GM06990 (cell line): Measurements from ENCODE around the gene NRCAM.

Experiments
- DNase-seq: peaks from one replicate; pipeline ENCODE4 v3.0.0-alpha.2; 2011; ENCODE audit not compliant: insufficient read length; ENCODE audit errors: extremely low read depth
- H3K27me3 ChIP-seq: replicated peaks from 2 replicates; pipeline ENCODE4 v1.6.0; 2011; ENCODE audit warnings: low read length; ENCODE audit not compliant: control insufficient read depth, insufficient read depth
- H3K36me3 ChIP-seq: 2 replicates; pipeline ENCODE4 v1.5.1; 2011; ENCODE audit warnings: low read length; ENCODE audit not compliant: control insufficient read depth, insufficient read depth
- H3K4me3 ChIP-seq: replicated peaks from 2 replicates; pipeline ENCODE4 v1.5.1; 2011; ENCODE audit warnings: low read depth, mild to moderate bottlenecking, control low read depth, low read length
- TF ChIP-seq, protein P1 (sequence below): IDR thresholded peaks from 2 replicates; pipeline ENCODE4 v1.5.1; 2011; ENCODE audit warnings: low read length, control low read depth, mild to moderate bottlenecking, inconsistent platforms; ENCODE audit not compliant: insufficient read depth, poor library complexity, severe bottlenecking

The NRCAM gene

DNA sequence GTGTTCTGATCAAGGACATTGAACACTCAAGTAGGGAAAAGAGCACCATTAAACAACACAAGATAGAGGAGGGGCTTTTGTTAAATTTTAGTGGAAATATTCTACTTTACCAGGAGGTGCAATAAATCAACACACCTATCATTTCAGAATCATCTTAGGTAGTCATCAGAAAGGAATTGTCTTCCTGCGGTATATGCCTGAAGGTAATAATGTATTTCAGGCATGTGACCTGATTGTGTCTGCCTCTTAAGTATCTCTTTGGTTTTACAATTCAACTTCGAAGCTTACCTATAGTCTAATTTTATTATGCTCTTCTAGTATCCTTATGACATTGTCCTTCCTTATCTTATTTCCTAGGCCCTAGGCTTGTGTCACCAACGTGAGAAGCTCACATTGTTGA is 267.5 kb downstream of the NRCAM start:
- Histone ChIP-seq H3K4me3 (no peak overlapping the region), H3K36me3 (no peaks in the 10 kb centered on the region), H3K27me3 (no peaks in the 10 kb centered on the region)
- DNase-seq = no peak
- TF ChIP-seq, protein P1, sequence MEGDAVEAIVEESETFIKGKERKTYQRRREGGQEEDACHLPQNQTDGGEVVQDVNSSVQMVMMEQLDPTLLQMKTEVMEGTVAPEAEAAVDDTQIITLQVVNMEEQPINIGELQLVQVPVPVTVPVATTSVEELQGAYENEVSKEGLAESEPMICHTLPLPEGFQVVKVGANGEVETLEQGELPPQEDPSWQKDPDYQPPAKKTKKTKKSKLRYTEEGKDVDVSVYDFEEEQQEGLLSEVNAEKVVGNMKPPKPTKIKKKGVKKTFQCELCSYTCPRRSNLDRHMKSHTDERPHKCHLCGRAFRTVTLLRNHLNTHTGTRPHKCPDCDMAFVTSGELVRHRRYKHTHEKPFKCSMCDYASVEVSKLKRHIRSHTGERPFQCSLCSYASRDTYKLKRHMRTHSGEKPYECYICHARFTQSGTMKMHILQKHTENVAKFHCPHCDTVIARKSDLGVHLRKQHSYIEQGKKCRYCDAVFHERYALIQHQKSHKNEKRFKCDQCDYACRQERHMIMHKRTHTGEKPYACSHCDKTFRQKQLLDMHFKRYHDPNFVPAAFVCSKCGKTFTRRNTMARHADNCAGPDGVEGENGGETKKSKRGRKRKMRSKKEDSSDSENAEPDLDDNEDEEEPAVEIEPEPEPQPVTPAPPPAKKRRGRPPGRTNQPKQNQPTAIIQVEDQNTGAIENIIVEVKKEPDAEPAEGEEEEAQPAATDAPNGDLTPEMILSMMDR = no peak

DNA sequence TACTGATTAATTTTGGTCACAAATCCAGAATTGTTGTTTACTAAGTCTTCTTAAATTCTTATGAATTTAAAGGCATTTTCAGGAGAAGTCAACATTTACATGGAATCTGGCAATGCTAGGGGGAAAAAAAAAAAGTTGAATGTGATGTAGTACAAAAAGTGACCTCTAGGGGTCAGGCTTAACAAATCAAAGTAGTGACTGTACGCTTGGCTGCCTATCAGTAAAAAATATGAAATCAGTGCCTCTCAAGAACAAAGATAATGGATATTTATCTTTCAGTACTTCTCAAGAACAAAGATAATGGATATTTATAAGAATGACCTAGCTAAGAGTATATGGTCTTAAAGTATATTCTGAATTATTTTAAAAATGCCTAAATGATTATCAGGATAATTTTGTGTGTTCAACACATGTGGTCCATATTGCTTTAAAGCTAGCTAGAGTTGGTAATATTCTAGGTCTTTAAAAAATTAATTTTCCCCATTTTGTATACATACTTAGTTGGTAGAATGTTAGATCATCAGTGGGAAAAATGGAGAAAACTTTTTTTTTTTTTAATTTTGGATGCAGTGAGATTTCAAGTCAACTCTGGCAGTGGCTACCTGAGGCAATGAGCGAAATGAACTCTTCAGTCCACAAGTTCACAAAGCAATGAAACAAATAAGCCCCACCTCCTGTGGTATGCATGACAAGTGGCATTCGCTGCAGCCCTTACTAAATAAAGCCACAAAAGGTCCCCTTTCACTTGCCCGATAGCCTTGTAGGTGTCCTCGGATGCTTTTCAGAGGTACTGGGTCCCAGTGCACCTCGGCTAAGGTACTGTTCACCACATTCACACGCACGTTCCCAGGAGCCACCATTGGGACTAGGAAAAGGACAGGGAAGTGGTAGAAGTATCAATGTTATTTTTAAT is 274.9 kb downstream of the NRCAM start:
- TF ChIP-seq, protein P1 = peak; percentile 63
- no peak overlapping the region for H3K4me3 ChIP-seq
- no peaks in the 10 kb centered on the region for H3K27me3 ChIP-seq
- no peak for DNase-seq
- H3K36me3 ChIP-seq = no peaks in the 10 kb centered on the region

DNA sequence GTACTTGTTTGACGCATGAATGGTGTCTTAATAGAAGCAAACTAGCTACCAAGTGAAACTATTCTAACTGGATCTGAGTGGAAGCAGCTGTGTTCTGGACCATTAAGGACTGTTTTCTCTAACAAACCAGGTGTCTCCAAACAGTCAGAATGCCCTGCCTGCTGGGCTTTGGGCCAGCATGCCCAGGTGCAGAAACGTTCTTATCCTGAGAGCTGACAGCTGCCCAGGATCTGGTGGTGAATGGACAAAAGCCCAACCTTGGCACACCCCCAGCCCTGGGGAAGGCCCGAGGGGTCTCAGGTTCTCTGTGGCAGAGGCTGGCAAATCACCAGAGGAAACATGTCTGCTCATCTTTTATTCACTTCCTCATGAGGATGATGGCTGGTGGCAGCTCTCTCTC is 277.8 kb downstream of the NRCAM start:
- Histone ChIP-seq H3K4me3 (no peak overlapping the region), H3K36me3 (no peaks in the 10 kb centered on the region), H3K27me3 (no peaks in the 10 kb centered on the region)
- TF ChIP-seq, protein P1 = no peak
- DNase-seq = no peak

DNA sequence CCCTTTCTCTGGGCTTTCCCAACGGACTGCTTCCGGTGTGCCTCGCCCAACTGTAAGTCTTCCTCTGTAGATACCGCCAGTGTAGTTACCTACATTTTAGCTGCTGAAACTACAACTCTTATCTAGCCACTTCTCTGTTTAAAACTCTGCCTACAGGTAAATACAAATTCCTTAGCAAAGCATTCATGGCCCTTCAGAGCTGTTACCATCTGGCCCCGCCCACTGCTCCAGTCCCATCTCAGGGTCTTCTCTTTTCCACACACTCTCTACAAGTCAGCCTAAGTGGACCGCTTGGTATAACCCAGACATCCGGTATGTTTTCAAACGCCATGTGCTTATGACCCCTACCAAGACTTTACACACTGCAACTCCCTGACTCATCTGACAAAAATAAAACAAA is 285.1 kb downstream of the NRCAM start:
- Histone ChIP-seq H3K36me3 (no peaks in the 10 kb centered on the region), H3K27me3 (no peaks in the 10 kb centered on the region; the same call in 1 of the 2 replicates), H3K4me3 (no peak overlapping the region)
- TF ChIP-seq, protein P1 = no peak
- no peak for DNase-seq

DNA sequence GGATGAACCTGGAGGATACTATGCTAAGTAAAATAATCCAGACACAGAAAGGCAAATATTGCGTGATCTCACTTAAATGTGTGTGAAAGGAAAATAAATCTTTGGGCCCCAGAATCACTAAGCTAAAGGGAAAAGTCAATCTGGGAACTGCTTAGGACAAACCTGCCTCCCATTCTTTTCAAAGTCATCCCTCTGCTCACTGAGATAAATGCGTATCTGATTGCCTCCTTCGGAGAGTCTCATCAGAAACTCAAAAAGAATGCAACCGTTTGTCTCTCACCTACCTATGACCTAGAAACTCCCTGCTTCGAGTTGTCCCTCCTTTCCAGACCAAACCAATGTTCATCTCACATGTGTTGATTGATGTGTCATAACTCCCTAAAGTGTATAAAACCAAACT is 286.0 kb downstream of the NRCAM start:
- H3K36me3 ChIP-seq = no peaks in the 10 kb centered on the region
- H3K4me3 ChIP-seq = no peak overlapping the region
- TF ChIP-seq, protein P1 = no peak
- H3K27me3 ChIP-seq = no peaks in the 10 kb centered on the region; the same call in 1 of the 2 replicates
- DNase-seq = no peak
